GM21825 (cell line): Measurements from ENCODE around the gene GRM5.
"Not testable (repeated sequence)": the region's sequence is repeated elsewhere in the genome, so short reads cannot be mapped to it uniquely, and the experiment has no call there.

Source experiments
- ATAC-seq: cut with Tn5 transposase; IDR thresholded peaks from one replicate; pipeline ENCODE4 v1.9.1; 2021; ENCODE audit warnings: mild to moderate bottlenecking, moderate library complexity; ENCODE audit not compliant: unreplicated experiment

Gene GRM5

DNA sequence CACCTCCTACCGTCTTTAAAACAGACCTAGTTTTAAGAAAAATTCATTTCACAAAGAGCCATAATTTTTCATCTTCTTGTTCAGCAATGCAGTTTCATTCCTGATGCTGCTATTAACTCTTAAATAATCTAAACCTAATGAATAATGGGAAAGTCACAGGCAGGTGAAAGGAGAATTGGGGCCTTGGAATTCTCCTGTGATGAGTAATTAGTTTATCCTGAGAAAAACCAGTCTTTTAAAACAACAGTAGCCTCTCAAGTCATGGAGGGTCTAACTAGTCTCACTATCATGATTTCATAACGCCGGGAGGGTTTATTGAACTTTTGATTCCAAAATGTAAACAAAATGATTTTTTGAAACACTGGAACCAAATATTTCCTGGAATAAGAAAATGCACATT is 86.8 kb downstream of the GRM5 start:
- not testable (repeated sequence) for ATAC-seq

DNA sequence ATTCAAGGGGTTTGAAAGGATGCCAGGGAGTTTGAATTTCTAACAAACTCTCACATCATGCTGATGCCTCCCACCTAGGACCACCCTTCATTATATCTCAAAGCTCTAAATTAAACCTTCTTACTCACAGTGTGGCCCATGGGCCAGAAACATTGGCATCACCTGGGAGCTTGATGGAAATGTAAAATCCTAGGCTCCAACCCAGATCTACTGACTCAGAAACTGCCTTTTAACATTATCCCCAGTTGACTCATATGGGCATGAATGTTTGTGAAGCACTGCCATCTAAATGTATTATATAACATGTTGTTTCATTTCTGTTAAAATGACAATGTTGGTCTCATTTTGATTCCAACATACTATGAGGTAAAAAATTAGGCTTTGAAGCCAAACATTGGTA is 90.3 kb downstream of the GRM5 start:
- not testable (repeated sequence) for ATAC-seq

DNA sequence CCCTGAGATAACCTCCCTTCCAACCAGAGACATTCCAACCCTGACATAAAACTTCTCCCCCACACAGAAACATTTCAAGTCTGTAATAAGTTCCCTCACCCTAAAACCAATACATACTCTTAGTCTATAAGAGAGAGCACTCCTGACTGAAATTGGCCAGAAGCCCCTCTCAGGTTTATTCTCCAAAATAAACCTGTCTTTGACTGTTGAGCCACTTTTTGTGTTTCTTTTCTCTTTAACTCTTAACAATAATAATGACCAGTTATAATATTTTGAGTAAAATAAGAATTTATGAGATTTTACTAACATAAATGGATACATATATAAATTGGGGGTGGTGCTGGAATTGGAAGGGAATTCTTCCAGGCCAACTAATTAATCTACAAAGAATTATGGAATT is 93.6 kb downstream of the GRM5 start:
- ATAC-seq: no peak

DNA sequence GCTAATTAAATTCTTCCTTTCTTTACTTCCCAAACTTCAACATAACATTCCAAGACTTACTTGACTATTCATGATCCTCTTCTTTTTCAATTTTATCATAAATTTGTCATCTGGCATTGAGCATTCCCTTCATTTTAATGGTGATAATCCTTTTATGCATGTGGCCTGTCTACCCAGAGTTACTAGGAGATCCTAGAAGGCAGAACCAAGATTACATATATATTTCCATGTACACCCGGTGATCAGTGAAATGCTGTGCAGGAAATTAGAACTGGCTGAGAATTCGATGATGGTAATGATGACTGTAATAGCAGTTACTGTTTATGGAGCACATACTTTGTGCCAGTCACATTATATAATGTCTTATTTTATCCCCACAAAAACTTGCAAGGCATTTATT is 104.2 kb downstream of the GRM5 start:
- not testable (repeated sequence) for ATAC-seq

DNA sequence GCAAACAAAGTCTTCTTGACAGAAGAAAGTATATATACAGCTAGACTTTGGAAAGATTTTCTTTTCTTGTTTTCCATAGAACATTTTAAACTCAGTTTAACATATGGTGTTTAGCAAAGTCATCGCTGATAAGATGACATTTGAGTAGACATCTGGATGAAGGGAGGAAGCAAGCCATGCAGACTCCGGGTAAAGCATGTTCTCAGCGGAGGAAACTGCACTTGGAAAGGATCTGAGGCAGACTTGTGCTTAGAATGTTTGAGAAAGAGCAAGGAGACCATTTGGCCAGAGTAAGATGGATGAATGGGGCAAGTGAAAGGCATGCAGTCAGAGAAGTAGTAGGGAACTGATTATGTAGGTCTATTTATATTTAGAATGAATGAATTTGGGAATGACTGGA is 105.9 kb downstream of the GRM5 start:
- ATAC-seq: not testable (repeated sequence)

DNA sequence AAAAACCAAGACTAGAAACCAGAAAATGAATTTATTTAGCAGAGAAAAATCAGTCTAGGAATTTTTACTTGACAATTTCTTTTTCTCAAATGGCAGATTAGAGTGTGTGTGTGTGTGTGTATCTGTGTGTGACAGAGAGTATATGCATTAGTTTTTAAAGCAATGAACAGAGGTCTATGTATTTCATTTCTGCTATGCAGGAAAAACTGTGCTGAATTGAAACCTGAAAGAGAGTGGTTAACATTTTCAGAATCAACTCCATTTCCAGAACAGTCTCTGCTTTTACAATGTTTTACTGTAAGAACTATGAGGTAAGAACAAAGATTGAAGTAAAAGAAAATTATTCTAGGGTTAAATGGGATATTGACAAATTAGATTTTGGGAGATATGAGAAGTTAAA is 114.8 kb downstream of the GRM5 start:
- ATAC-seq: no peak

DNA sequence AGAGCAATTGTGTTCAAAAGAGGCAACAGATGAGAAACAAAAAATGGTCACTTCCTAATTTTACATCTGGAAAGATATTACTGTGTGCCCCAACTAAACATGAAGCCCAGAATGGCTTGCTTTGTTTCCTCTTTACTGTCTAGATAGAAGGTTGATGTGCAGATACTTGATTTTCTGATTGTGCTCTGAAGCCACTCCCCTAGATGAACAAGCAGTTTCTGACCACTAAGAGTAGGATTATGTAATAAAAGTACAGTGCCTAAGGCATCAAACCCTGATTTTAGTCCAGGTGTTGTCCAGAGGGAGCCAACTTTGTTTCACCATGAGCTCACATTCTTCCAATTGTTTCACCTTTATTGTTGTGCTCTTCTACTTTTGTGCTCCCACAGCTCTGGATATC is 116.9 kb downstream of the GRM5 start:
- not testable (repeated sequence) for ATAC-seq

DNA sequence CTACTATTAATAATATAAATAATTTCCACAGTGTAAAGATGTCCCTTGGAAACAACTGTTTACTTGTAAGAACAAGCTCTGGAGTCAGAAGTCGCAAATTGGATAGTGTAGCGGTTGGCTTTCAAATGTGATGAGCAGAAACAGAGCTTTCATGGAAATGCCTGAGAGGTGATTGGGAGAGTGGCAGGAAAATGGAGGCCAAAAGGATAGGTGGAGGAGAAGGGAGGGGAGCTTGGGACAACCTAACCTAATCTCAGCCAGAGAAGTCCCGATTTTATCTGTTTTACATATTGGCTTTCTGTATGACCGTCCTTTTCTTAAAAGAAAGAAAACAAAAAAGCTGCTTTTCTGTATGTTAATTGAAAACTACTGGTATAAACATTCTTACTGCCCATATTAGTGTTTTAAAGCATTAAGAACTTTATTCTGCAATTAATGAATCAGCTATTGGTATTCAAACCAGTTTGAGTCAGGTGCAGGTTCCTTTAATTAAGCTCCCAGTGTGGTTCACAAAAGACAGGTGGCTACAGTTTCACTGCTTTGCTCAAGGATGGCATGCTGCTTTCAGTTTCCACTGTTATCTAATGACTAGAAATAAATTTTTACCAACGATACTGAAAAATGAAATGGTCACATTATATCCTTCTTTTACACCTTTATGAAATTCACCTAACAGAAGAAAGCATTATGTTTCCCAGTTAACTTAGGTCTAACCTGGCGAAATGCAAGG is 117.8 kb downstream of the GRM5 start:
- not testable (repeated sequence) for ATAC-seq

DNA sequence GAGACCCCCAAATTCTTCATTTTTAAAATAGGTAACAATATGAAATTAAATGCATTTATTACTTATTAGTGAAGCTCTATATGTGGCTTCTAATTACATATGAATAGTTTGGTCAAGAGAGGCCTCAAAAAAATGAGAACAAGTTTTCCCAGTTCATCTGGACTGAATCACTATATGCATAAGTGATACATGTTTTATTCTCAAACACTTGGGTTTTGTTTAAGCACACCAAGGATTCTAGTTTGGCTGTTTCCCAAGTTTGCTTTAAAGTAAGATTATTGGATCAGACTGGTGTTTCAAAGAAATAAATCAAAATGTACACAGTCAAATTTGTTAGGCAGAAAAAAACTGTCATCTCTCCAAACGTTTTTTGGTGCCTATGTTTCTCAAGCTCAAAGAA is 136.1 kb downstream of the GRM5 start:
- not testable (repeated sequence) for ATAC-seq

DNA sequence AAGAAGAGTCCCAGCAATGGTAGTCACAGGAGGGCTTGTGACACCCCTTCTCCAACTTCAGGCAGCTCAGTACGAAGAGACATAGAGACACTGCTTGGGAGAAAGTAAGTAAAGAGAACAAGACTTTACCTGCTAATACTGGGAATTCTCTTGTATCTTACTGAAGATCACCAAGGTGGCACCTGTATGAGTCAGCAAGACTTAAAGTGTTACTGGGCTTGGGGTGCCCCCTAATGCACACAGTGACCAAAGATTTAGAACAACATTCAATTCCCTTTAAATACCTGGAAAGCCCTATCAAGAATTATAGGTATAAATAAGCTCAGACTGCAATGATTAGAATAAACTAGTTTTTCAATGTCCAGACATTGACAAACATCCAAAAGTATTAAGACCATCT is 148.7 kb downstream of the GRM5 start:
- ATAC-seq: not testable (repeated sequence)

DNA sequence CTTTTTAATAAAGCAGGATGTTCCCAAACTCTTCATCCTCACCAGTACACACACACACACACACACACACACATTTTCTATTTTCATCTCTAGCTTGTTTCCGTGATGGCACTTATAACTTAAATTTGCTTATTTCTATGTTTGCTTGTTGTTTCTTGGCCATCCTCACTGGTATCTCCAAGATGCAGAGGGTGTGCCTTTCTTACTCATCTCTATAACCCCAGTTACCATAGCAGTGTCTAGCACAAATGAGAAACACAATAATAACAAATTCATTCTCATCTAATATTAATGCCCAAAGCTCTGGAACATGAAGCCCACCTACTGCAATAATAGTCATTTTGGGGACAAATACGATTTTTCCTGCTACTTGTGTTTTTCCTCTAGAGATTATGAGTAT is 156.3 kb downstream of the GRM5 start:
- ATAC-seq: no peak

DNA sequence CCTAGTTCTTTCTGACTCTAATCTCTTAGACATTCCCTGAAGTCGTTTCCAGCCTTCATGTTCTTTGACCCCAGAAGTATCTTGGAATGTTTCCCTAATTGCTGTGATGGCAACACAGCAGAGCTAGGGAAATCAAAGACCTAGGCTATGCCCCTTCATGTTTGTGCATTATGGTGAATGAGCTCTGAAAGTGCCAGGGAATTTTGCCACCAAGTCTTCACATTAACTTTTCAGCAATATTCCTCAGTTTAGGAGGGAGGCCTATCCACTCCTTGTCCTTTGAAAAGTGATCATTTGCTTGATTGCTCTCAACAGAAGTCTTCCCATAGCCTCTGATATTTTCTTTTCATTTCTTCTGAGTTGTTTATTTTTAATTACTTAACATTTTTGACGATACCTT is 164.3 kb downstream of the GRM5 start:
- not testable (repeated sequence) for ATAC-seq

DNA sequence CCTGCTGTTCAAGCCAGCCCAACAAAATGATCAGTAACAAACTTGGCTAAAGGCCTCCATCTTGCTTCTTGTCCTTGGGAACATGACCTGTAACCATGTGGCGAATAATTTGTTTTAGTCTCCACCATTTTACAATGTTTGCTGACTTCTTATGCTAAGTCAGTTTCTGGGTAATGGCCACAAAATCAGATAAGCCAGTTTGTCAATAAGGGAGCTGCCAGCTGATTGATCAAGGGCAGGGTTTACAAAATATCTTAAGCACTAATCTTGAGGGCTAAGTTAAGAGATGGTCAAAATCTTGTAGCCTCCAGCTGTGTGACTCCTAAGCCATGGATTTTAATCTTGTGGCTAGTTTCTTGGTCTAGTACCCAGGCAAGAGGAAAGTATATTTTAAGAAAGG is 176.9 kb downstream of the GRM5 start:
- not testable (repeated sequence) for ATAC-seq

DNA sequence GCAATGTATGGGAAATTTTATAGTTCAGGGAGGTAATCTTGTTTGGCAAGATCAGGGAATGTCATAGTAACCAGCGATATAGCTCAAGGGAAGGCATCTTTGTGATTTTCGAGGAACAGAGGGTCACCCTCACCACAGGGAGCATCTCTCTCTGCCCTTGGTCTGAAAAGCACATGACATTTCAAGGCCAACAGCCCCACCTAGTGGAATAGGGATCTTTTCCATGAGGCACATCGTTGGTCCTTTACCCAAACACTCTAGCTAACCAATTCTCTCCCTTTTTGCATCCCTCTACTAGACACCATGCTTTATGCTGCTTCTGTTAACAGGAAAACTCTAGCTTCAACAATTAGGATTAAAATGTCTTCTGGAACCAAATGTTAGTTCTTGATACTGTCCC is 179.0 kb downstream of the GRM5 start:
- no peak for ATAC-seq

DNA sequence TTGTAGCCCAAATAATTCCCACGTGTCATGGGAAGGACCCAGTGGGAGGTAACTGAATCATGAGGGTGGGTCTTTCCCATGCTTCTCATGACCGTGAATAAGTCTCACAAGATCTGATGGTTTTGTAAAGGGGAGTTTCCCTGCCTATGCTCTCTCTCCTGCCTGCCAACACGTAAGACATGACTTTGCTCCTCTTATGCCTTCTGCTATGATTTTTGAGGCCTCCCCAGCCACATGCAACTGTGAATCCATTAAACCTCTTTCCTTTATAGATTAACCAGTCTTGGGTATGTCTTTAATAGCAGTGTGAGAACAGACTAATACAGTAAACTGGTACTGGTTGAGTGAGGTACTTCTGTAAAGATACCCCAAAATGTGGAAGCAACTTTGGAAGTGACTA is 183.0 kb downstream of the GRM5 start:
- ATAC-seq: not testable (repeated sequence)

DNA sequence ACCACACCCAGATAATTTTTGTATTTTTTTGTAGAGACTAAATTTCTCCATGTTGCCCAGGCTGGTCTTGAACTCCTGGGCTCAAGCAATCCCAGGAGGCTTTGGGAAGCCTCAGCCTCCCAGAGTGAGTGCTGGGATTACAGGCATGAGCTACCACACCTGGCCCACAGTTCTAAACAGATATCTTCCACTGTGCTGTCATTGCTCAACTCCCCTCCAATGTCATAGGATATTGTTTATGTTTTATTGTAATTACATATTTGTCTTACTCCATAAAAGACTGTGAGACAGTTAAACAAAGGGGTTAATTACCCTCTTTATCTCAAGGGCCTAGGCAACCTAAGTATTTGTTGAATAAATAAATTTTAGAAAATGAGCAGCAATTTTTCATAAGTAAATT is 204.2 kb downstream of the GRM5 start:
- no peak for ATAC-seq

DNA sequence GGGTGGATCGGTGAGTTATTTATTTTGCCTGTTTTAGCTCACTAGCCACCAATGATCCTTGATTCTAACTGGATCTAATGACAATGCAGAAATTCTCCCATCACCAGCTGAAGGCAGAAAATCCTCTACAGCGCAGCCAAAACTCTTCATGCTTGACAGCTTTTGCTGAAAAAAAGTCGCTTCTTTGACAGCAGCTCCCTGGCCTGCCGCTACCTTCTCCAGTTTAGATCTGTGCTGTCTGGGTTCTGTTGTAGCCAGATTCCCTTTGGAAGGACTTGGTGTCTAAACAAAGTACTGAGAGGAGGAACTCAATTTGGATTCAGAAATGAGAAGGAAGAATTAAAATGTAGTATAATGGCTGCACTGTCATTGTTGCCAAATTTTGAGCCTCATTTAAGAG is 205.4 kb downstream of the GRM5 start:
- not testable (repeated sequence) for ATAC-seq

DNA sequence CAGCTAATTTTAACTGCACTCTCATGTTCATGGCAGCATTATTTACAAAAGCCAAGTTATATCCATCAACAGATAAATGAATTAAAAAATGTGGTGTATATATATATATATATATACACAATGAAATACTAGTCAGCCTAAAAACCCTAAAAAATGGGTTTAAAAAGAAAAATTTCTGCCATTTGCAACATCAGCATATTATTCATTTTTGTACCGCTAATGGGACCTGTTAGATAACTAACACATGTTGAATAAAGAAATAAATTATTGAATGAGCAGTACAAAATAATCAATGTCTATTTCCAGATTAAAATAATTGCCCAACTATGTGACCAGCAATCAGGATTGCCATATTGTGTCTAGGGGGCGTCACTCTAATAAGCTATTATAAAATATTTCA is 211.8 kb downstream of the GRM5 start:
- not testable (repeated sequence) for ATAC-seq

DNA sequence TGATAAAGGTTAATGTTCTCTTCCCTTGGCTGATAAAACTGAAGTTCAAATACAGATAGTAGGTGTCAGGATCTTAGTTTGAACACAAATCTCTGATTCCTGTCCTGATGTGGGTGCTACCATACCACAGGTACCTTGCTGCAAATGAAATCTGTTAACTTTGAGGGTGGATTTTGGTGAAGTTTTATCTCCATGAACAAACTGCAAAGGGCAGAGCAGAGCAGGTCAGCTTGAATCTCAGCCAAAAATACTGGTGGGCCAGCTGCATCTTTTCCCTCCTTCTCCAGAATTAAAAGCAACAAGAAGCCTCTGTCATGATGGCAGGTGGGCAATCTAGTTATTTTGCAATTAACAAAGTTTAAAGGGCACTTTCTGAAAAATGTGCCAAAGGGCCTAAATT is 214.2 kb downstream of the GRM5 start:
- ATAC-seq: not testable (repeated sequence)

DNA sequence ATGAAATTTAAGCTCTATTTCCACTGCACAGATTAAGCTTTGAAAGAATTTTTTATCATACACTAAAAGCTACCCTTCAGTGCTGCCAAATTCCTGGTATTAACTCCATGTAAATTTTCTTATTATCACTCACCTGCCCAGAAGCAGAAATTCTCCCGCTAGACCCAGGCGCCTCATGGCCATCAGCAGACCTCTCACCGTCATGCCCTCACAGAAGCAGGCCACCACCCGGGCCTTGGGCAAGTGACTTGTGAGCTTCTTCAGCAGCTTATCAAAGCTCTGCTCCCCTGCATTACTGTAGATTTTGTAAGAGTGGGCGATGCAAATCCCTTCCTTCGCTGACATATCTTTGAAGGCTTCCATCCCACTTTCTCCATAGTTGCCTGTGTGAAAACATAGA is 216.0 kb downstream of the GRM5 start:
- ATAC-seq: not testable (repeated sequence)

DNA sequence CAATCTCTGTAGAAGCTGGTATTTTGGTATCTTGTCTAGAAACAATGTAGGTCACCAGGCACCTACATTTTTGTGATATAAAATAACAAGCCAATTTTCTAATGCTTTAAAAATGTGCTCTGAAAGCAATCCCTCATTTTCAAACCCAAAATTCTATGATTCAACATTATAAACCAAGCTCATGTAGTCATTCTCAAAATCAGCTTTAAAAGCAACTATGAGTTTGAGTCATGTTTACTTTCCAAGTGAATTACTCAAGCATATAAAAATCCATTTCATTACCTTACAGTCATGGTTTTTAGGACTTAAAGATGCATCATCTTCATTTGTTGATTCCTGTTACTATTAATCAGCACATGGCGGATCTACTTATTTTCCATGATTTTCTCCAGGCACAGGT is 216.4 kb downstream of the GRM5 start:
- no peak for ATAC-seq

DNA sequence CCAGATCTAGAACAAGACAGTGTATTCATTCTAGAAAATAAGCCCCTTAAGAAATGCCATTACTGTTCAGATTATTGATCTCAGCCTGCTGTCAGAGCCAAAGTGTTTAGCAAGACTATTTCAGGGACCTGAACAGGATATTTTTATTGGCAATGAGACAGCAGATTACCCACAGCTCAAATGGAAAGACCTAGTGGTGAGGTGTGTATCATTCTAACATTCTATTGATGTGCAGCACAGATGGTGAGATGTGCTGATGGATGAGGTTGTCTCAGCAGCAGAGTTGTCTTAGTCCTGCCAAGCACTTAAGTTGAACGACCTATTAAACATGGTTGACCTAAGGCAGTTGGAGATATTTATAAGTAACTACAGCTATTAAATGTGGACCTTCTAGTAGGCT is 219.5 kb downstream of the GRM5 start:
- ATAC-seq: not testable (repeated sequence)

DNA sequence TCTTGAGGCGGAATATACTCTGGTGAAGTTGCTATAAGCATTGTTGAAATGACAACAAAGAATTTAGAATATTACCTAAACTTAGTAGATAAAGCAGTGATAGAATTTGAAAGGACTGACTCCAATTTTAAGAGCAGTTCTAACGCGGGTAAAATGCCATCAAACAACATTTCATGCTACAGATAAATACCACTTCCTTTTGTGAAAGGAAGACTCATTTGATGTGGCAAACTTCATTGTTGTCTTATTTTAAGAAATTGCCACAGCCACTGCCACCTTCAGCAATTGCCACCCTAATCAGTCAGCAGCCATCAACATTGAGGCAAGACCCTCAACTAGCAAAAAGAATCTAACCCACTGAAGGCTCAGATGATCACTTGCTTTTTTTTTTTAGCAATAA is 220.8 kb downstream of the GRM5 start:
- not testable (repeated sequence) for ATAC-seq
